Measurements from ENCODE around the gene PAX8.

- no peak for TF ChIP-seq POLR2AphosphoS5 (IDR thresholded peaks at IDR 0.05)
- no peak for TF ChIP-seq CTCF (IDR thresholded peaks at IDR 0.05)
- TF ChIP-seq POLR2A (IDR thresholded peaks at IDR 0.05): no peak
Measured at GRCh38 chr2:113232123-113232522, 46.6 kb downstream of the PAX8 start.

All from suprapubic skin (tissue), 4 donors.